HuH-7.5 (cell line): ENCODE data around the gene OR13C4.
"Not testable (repeated sequence)": the region's sequence is repeated elsewhere in the genome, so short reads cannot be mapped to it uniquely, and the experiment has no call there.

ENCODE experiments used
- DNase-seq: peaks from one replicate; pipeline ENCODE4 v3.0.0; 2011; ENCODE audit warnings: low spot score

OR13C4 gene

DNA sequence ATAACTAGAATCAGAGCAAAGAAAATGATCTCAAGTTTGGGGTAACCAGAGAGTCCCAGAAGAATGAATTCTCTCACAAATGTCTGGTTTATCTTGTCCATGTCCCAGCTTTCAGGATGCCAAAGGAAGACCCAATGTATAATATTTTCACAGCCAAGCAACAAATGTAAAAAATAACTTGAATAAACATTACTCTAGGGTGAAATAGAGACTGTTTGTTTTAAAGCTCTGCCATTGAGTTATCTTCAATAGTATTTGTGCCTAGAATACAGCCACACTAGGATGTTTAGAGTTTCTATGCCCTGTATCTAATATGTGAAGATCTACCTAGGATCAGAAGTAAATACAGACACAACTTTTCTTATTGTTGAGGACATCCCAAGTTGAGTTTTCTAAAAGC, at the start of gene OR13C4:
OR13C4 (minus strand) TSS at position 101 of the 400 bp plus-strand sequence; CDS start at position 101, 0 bp downstream.
- no peak for DNase-seq

DNA sequence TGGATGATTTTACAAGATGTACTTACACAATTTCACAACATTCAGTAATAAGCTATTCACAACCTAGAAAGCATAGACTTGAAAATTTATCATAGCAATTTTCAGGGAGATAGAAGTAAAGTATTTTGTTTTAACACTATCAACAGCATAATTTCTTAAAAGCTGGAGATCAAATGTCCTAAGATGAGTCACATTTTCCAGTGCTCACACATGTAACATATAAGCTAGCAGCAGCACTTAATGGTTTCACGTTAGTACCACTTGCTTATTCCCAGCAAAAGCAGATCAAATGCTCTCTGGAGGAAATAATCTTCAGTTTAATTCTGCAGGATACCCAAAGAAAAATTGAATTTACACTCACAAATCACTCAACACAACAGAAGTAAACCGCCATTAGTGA, 48.4 kb upstream of the OR13C4 start:
- no peak for DNase-seq

DNA sequence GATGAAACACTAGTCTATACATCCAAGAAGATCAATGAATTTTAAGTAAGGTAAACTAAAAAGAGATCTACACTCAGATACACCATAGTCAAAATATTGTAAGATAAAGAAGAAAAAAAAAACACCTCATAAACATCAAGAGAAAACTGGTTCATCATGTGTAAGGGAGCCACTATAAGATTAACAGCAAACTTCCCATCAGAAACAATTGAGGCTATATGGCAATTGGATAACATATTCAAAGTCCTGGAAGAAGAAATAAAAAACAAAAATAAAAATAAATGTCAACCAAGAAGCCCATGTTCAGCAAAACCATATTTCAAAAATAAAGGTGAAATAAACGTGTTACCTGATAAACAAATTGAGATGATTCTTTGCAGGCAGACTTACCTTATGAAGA, 45.6 kb upstream of the OR13C4 start:
- DNase-seq: no peak

- DNase-seq: no peak
Measured at GRCh38 chr9:104568868-104569267, 41.9 kb upstream of the OR13C4 start, which contains the start of gene OR13C8. Gene OR13C8, plus strand, starts transcription at chr9:104569168. Its CDS starts 0 bp downstream, at chr9:104569168.

- no peak for DNase-seq
Measured at GRCh38 chr9:104564358-104564757, 37.3 kb upstream of the OR13C4 start.

DNA sequence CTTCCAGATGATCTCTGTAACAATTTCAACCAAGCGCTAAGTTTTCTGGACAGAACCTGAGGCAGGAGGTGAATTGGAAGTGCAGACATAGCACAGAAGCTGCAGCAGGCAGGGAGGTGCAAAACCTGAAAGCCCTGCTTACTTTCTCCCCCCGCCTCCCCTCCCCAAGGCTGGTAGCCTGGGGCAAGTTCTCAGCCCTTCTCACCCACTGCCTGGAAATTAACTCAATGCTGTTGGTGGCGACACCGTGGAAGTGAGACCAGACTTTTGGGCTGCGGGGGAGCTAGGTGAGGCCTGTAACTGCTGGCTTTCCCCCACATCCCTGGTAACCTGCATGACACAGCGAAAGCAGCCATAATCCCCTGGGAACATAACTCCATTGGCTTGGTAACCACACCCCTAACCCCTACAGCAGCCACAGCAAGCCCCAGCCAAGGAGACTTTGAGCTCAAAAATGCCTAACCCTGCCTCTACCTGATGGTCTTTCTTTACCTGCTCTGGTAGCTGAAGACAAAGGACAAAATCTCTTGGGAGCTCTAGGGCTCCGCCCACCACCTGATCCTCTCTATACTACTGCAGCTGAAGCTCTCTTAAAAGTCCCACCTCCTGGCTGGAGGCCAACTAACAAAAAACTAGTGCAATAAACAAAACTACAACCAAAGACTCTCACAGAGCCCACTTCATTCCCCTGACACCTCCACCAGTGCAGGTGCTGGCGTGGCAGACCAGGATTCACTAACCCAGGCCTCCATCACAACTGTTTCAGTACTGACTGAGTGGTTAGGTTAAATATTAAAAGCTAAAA, 30.0 kb upstream of the OR13C4 start:
- DNase-seq: no peak

DNA sequence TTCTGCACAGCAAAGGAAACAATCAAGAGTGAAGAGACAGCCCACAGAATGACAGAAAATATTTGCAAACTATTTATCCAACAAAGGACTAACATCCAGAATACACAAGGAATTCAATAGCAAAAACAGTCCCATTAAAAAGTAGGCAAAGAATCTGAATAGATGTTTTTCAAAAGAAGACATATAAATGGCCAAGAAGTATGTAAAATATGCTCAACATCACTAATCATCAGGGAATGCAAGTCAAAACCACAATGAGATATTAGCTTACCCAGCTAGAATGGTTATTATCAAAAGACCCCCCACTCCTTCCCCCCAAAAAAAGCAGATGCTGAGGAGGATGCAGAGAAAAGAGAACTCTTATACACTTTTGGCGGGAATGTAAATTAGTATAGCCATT, 28.5 kb upstream of the OR13C4 start:
- no peak for DNase-seq

DNA sequence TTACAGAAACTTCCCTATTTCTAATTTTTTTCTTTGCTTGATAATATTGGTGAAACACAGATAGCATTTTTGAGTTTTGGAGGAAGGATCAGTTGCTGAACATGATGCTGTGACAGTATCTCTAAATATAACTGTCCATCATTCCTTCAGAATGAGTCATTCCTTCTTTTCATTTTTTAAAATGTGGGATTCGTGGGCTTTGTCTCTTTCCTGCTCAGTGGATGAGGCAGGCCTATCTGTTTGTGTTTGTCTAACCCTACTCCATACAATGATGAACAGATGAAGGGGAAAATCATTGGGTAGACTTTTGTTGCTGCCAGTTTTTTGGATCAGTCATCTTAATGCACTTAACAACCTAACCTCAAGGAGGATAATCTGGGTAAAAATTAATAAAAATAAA, 26.3 kb upstream of the OR13C4 start:
- DNase-seq: no peak

DNA sequence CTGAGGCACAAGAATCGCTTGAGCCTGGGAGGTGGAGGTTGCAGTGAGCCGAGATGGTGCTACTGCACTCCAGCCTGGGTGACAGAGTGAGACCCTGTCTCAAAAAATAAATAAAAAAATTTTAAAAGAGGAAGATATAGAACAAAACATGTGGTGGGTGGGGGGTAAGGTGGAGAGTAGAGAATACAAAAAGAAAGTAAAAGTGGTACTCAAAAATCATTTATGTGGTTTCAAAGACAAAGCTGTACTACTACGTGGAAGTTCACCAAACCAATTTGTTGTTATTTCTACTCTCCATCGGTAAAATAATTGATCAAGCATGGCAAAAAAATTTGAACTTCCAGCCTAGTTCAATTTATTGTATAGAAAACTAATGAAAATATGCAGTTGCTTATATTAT, 17.6 kb upstream of the OR13C4 start:
- DNase-seq: no peak

DNA sequence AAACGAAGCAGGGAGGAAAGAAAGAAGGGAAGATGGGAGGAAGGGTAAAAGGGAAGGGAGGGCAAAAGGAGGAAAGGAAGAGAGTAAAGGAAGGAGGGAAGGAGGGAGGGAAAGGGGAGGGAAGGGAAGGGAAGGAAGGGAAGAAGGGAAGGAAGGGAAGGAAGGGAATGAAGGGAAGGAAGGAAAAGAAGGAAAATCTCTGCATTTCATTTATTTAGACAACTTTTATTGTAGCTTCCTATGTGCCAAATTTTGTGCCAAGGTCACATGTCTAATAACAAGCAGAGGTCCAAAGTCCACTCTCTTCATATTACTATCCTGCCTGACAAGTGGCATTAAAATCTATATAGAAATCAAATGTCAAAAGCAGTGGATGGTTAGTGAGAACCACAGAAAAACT, 12.3 kb upstream of the OR13C4 start:
- DNase-seq: no peak

DNA sequence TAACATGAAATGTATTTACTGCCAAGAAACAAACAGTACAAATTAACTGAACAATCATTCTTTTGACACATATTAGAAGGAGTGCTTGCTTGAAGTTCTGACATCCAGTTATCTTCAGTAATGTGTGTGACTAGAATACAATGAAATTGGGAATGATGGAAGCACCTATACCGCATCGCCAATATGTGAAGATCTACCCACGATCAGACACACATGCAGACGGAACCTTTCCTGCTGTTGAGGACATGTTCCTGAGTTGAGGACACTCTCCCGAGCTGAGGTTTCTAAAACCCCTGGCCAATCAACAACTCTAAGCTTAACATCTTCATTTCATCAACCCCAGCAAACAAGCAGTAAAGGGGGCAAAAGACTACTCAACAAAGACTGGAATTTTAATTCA, 9.7 kb upstream of the OR13C4 start, which contains the start of gene OR13C3:
OR13C3 (minus strand) TSS at position 101 of the 400 bp plus-strand sequence. CDS start 133 bp downstream, outside the sequence.
- DNase-seq: no peak

DNA sequence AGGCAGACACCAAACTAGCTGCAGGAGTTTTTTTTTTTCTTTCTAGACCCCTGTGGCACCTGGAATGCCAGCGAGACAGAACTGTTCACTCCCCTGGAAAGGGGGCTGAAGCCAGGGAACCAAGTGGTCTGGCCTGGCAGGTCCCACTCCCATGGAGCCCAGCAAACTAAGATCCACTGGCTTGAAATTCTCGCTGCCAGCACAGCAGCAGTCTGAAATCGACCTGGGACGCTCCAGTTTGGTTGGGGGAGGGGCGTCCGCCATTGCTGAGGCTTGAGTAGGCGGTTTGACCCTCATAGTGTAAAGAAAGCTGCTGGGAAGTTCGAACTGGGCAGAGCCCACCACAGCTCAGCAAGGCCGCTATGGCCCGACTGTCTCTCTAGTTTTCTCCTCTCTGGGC, 6.8 kb downstream of the OR13C4 start:
- DNase-seq: not testable (repeated sequence)

DNA sequence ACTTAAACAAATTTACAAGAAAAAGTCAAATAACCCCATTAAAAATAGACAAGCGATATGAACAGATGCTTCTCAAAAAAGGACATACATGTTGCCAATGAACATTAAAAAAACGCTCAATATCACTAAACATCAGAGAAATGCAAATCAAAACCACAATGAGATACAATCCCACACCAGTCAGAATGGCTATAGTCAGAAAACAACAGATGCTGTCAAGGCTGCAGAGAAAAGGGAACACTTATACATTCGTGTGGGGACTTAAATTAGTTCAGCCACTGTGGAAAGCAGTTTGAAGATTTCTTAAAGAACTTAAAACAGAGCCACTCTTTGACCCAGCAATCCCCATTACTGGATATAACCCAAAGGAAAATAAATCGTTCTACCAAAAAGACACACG, 12.1 kb downstream of the OR13C4 start:
- no peak for DNase-seq

DNA sequence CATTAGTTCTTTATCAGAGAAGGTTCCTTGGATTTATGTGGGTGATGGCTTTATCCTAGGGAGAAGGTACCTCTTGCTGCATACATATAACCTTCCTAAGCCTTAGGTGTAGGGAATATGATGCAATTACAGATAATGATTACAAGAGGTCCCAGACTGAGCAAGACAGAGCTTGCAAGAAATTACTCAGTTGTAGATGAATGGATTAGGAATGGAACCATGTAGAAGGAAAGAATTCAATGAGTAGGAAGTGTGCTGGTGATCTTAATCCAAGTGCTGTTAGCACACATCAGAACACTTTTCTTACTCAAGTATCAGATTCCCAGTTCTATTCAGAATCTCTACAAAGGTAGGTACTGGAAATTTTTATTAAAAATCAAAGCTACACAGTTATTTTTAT, 20.4 kb downstream of the OR13C4 start:
- no peak for DNase-seq

GRCh38 chr9:104503963-104504362, 23.0 kb downstream of the OR13C4 start, which contains the start of gene OR13F1:
Gene OR13F1, plus strand, starts transcription at chr9:104504263. Its CDS starts 0 bp downstream, at chr9:104504263.
- DNase-seq: no peak

DNA sequence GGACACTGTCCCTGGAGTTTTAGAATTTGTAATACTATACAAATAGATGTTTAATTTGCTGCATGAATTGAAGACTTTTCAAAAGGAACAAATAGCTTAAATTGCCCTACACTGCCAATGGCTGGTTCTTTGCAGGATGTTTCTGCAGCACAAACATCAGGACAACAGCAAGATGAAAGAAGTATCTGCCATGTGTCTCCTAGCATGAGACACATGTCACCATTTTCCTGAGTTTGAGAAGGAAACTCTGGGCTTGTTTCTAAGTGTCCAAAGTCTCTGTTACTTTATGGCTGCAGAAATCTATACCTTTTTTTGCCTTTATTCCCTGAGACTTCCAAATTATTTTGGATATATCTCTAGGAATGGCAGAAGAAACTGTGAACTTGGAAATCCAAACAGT, 23.6 kb downstream of the OR13C4 start:
- no peak for DNase-seq

DNA sequence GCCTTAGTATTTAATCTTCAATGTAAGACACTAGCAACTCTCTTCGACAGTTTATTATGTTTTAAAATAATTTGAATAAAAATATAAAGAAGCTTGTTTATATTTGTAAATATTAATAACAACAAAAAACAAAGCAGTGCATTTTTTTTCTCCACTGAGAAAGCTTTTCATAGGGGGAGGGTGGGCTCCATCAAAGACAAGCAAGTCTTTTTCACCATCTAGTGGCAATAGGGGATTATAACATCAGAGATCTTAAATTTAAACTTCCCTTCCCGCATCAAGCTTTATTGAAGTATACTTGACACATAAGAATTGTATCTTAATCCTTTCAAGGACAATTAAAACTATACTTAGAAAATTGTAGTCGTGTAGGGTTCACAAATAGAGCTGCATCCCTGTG, 32.2 kb downstream of the OR13C4 start:
- peak; percentile 21 for DNase-seq

DNA sequence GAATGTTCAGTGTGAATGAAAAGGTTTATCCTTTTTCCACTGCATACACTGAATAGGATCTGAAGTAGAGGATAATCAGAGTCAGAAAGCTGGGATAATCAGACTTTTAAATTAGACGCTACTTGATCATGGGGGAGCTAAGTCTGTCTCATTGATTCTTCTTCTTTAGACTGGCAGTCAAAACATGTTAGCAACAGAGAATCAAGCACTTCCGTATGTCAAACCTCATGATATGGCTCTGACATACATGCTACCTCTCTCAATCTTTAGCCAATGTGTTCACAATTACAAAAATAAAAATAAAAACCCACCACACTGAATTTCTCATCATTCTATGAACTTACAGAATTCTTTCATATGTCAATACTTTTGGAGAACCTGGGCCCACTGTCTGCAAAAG, 42.0 kb downstream of the OR13C4 start:
- DNase-seq: no peak

DNA sequence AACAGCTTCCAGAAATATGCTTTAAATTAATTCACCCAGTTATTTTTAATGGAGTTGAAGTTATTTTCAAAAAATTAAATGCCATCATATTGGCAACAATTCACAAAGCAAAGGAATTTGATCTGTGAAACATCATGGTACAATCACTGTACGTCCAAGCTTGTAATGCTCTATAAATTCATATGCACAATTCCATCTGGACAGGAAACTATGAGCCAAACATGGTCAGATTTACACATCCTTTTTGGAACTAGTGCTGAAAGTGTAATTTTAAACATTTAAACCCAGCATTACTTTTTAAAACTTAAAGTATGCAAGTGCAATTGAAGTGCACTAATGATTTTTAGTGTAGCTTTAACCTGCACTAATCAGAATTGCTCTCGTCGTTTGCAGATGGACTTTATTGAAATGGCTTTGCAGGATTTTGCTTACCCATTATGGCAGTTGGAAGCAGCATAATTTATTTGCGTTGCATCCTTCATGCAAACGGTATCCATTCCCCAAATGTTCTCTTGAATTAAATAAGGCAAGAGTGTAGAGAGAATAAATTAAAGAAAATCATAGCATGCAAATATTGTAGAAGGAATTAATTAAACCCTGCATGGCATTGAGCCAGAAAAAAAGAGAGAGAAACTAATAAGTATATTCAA, 44.0 kb downstream of the OR13C4 start:
- no peak for DNase-seq
